HG02973 (cell line): ENCODE results near the gene CDC42.

Source experiments
- ATAC-seq: cut with Tn5 transposase; IDR thresholded peaks from one replicate; pipeline ENCODE4 v1.9.1; 2021; ENCODE audit warnings: moderate library complexity; ENCODE audit not compliant: unreplicated experiment

CDC42 gene

GRCh38 chr1:22107126-22107525 lies 54.6 kb downstream of the CDC42 start:
- no peak for ATAC-seq

- ATAC-seq: no peak
Measured at GRCh38 chr1:22108339-22109105, 56.0 kb downstream of the CDC42 start.

GRCh38 chr1:22110016-22110415 lies 57.5 kb downstream of the CDC42 start:
- no peak for ATAC-seq

- ATAC-seq: no peak
Measured at GRCh38 chr1:22111115-22111514, 58.6 kb downstream of the CDC42 start.

- no peak for ATAC-seq
Measured at GRCh38 chr1:22111620-22112019, 59.1 kb downstream of the CDC42 start.

- ATAC-seq: no peak
Measured at GRCh38 chr1:22112554-22112953, 60.0 kb downstream of the CDC42 start.

- no peak for ATAC-seq
Measured at GRCh38 chr1:22114083-22115012, 61.8 kb downstream of the CDC42 start.

GRCh38 chr1:22115286-22115685 lies 62.8 kb downstream of the CDC42 start:
- ATAC-seq: no peak

- no peak for ATAC-seq
Measured at GRCh38 chr1:22117238-22117637, 64.7 kb downstream of the CDC42 start.

- ATAC-seq: no peak
Measured at GRCh38 chr1:22117851-22118250, 65.3 kb downstream of the CDC42 start.

- no peak for ATAC-seq
Measured at GRCh38 chr1:22118291-22118992, 65.9 kb downstream of the CDC42 start.

GRCh38 chr1:22119626-22120468 lies 67.3 kb downstream of the CDC42 start:
- ATAC-seq: no peak

GRCh38 chr1:22120469-22120790 lies 67.9 kb downstream of the CDC42 start:
- ATAC-seq: no peak

GRCh38 chr1:22121421-22121911 lies 69.0 kb downstream of the CDC42 start:
- no peak for ATAC-seq

- no peak for ATAC-seq
Measured at GRCh38 chr1:22122273-22123070, 70.0 kb downstream of the CDC42 start.

GRCh38 chr1:22123071-22123390 lies 70.5 kb downstream of the CDC42 start:
- no peak for ATAC-seq

- no peak for ATAC-seq
Measured at GRCh38 chr1:22123901-22124404, 71.4 kb downstream of the CDC42 start.

- no peak for ATAC-seq
Measured at GRCh38 chr1:22124592-22125229, 72.2 kb downstream of the CDC42 start.

- no peak for ATAC-seq
Measured at GRCh38 chr1:22126531-22126930, 74.0 kb downstream of the CDC42 start.
